HTR-8/SVneo (cell line): ENCODE data around the gene ARID1A.

Experiments
- DNase-seq: peaks from one replicate; pipeline ENCODE4 v3.0.0; 2011; ENCODE audit warnings: low spot score, mixed read lengths; ENCODE audit not compliant: insufficient read length
- FAIRE-seq: peaks from 2 replicates; lab custom pipeline; 2011; peaks lifted over from hg19 to GRCh38; lab: Jason Lieb, UNC

ARID1A gene

GRCh38 chr1:26752519-26752918, 56.7 kb downstream of the ARID1A start:
- no peak for FAIRE-seq
- DNase-seq = no peak

- FAIRE-seq = no peak
- no peak for DNase-seq
Measured at GRCh38 chr1:26754086-26754874, 58.5 kb downstream of the ARID1A start.

GRCh38 chr1:26758358-26758757, 62.5 kb downstream of the ARID1A start:
- DNase-seq (no peak), FAIRE-seq (no peak)

- DNase-seq = no peak
- FAIRE-seq = no peak
Measured at GRCh38 chr1:26759531-26759930, 63.7 kb downstream of the ARID1A start.

- FAIRE-seq (no peak), DNase-seq (no peak)
Measured at GRCh38 chr1:26761217-26761616, 65.4 kb downstream of the ARID1A start.

- DNase-seq (no peak), FAIRE-seq (no peak)
Measured at GRCh38 chr1:26767714-26768113, 71.9 kb downstream of the ARID1A start.

GRCh38 chr1:26768755-26769154, 72.9 kb downstream of the ARID1A start:
- DNase-seq (peak; percentile 54), FAIRE-seq (peak; percentile 69)

- DNase-seq (no peak), FAIRE-seq (no peak)
Measured at GRCh38 chr1:26771285-26771642, 75.4 kb downstream of the ARID1A start.

GRCh38 chr1:26771643-26772321, 76.0 kb downstream of the ARID1A start:
- peak; percentile 79 for DNase-seq
- FAIRE-seq = peak; percentile 96

- peak; percentile 60 for DNase-seq
- FAIRE-seq = peak; percentile 31
Measured at GRCh38 chr1:26772687-26773086, 76.9 kb downstream of the ARID1A start.

- DNase-seq (no peak), FAIRE-seq (no peak)
Measured at GRCh38 chr1:26774462-26774861, 78.6 kb downstream of the ARID1A start.

GRCh38 chr1:26775666-26776065, 79.9 kb downstream of the ARID1A start:
- no peak for FAIRE-seq
- DNase-seq = no peak

- no peak for FAIRE-seq
Measured at GRCh38 chr1:26779098-26779668, 83.4 kb downstream of the ARID1A start.

GRCh38 chr1:26780344-26780957, 84.6 kb downstream of the ARID1A start:
- FAIRE-seq (no peak), DNase-seq (no peak)

More at GRCh38 chr1:26779098-26779668, 83.4 kb downstream of the ARID1A start:
- DNase-seq = no peak

- FAIRE-seq (no peak), DNase-seq (no peak)
Measured at GRCh38 chr1:26781206-26781825, 85.5 kb downstream of the ARID1A start.

- DNase-seq = no peak
- FAIRE-seq = no peak
Measured at GRCh38 chr1:26782521-26783212, 86.9 kb downstream of the ARID1A start.

- DNase-seq (no peak), FAIRE-seq (no peak)
Measured at GRCh38 chr1:26783646-26784022, 87.8 kb downstream of the ARID1A start.

GRCh38 chr1:26784023-26784871, 88.4 kb downstream of the ARID1A start:
- no peak for DNase-seq
- no peak for FAIRE-seq

- DNase-seq (no peak), FAIRE-seq (no peak)
Measured at GRCh38 chr1:26784886-26785285, 89.1 kb downstream of the ARID1A start.
